C4-2B (cell line): Measurements from ENCODE around the gene ZMAT5.

Source experiments
- ZFX ChIP-seq: fragments of 450-650 bp; IDR thresholded peaks from 2 replicates; pipeline ENCODE4 v1.6.1; 2017
- TF ChIP-seq, protein P1 (sequence below): fragments of 450-650 bp; conservative IDR thresholded peaks from 2 replicates; pipeline ENCODE4 v1.5.1; 2017; ENCODE audit warnings: mild to moderate bottlenecking

DNA sequence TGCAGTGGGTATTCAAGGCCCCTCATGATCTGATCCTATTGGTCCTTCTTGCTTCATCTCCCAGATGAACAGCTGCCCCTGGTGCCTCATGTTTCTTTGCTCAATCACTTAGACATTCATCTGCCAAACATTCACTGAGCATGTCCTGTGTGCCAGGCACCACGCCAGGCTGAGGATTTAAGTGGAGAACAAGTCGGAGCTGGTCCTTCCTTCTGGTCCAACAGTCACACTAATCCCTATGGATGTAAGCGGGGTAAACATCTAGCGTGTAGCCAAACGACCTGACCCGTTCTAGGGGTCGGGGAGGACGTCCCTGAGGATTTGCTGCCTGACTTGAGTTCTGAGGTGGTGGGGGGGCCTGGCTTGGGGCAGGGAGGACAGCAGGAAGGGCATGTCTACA lies 21.9 kb downstream of the ZMAT5 start:
- TF ChIP-seq, protein P1, sequence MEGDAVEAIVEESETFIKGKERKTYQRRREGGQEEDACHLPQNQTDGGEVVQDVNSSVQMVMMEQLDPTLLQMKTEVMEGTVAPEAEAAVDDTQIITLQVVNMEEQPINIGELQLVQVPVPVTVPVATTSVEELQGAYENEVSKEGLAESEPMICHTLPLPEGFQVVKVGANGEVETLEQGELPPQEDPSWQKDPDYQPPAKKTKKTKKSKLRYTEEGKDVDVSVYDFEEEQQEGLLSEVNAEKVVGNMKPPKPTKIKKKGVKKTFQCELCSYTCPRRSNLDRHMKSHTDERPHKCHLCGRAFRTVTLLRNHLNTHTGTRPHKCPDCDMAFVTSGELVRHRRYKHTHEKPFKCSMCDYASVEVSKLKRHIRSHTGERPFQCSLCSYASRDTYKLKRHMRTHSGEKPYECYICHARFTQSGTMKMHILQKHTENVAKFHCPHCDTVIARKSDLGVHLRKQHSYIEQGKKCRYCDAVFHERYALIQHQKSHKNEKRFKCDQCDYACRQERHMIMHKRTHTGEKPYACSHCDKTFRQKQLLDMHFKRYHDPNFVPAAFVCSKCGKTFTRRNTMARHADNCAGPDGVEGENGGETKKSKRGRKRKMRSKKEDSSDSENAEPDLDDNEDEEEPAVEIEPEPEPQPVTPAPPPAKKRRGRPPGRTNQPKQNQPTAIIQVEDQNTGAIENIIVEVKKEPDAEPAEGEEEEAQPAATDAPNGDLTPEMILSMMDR = no peak
- no peak for TF ChIP-seq ZFX
